Measurements from ENCODE around the gene TMEM168. TPM values are rescaled to one million over a fixed set of nuclear protein-coding genes. Genes with fewer than 3 reads are reported as not detected.

The TMEM168 gene
- total and polyA plus RNA-seq, 2 of the 13 experiments (the other 11 are each of a cell fraction or from before 2014, with no cell fraction given), result 8.7 to 15.7 TPM

DNA sequence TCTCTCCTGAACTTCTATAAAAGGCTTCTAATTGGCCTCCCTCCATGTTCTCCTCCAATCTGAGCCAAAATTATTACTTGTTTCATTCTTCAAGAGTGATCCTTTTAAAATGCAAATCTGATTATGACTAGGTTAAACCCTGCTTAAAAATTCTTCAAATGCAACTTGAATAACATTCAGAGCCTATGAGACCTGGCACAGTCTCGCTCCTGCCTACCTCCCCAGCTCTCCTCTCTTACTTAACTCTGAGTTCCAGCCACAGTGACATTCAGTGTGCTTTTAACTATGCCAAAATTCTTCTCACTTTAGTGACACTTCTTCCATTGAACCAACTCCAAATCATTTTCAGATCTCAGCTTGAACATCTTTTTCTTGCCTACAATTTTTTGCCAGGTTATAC is 68.8 kb downstream of the TMEM168 start:
- Histone ChIP-seq H3K27me3 (ENCODE audit: control insufficient read depth in 1 of 2, insufficient read depth in 2 of 2, low read length in 2 of 2) (no peaks in the 10 kb centered on the region), H3K9me3 (ENCODE audit: low read length) (no peaks in the 10 kb centered on the region), H3K36me3 (replicated peaks in 1 of 2; ENCODE audit: control insufficient read depth in 1 of 2, insufficient read depth in 2 of 2, low read length in 2 of 2) (no peaks in the 10 kb centered on the region), H2AFZ (ENCODE audit: low read length) (no peak overlapping the region), H3K9ac (ENCODE audit: insufficient read depth, low read depth, low read length) (no peak overlapping the region), H3K4me3 (replicated peaks in 1 of 3; ENCODE audit: insufficient read depth in 1 of 3, low read depth in 2 of 3, low read length in 3 of 3) (no peak overlapping the region), H4K20me1 (ENCODE audit: insufficient read depth, low read length) (no peaks in the 10 kb centered on the region), H3K4me1 (ENCODE audit: insufficient read depth, low read length) (no peaks in the 10 kb centered on the region), H3K27ac (ENCODE audit: extremely low read length, insufficient read depth, low read length) (no peak overlapping the region), H3K79me2 (ENCODE audit: insufficient read depth, low read length) (no peaks in the 10 kb centered on the region), H3K4me2 (ENCODE audit: low read depth, low read length) (no peak overlapping the region)
- intact Hi-C loops (cut with micrococcal nuclease; ENCODE audit: unreplicated experiment), result no loop called here
- BruUV-seq (replicated peaks), result no TSS peak
- DNase-seq (ENCODE audit: low spot score), result no peak
- no peak for TF ChIP-seq ZNF230 (CRISPR knock-in tag; IDR thresholded peaks at IDR 0.05)
- no peak for TF ChIP-seq HNF4G (IDR thresholded peaks at IDR 0.05; ENCODE audit: borderline replicate concordance, low read depth, low read length)
- TF ChIP-seq HNF4G (CRISPR knock-in tag; IDR thresholded peaks at IDR 0.05; ENCODE audit: borderline replicate concordance, low read depth), result no peak
- no peak for TF ChIP-seq ZNF224 (CRISPR knock-in tag; IDR thresholded peaks at IDR 0.05)
- no peak for TF ChIP-seq ZMYM2 (CRISPR knock-in tag; IDR thresholded peaks at IDR 0.05)
- no peak for TF ChIP-seq SCMH1 (CRISPR knock-in tag; IDR thresholded peaks at IDR 0.05; ENCODE audit: borderline replicate concordance)
- TF ChIP-seq, protein P1, sequence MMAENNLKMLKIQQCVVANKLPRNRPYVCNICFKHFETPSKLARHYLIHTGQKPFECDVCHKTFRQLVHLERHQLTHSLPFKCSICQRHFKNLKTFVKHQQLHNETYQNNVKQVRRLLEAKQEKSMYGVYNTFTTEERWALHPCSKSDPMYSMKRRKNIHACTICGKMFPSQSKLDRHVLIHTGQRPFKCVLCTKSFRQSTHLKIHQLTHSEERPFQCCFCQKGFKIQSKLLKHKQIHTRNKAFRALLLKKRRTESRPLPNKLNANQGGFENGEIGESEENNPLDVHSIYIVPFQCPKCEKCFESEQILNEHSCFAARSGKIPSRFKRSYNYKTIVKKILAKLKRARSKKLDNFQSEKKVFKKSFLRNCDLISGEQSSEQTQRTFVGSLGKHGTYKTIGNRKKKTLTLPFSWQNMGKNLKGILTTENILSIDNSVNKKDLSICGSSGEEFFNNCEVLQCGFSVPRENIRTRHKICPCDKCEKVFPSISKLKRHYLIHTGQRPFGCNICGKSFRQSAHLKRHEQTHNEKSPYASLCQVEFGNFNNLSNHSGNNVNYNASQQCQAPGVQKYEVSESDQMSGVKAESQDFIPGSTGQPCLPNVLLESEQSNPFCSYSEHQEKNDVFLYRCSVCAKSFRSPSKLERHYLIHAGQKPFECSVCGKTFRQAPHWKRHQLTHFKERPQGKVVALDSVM (CRISPR knock-in tag; IDR thresholded peaks at IDR 0.05), result no peak
- TF ChIP-seq ZNF850 (CRISPR knock-in tag; conservative IDR thresholded peaks at IDR 0.05), result no peak
- TF ChIP-seq ZFP1 (CRISPR knock-in tag; IDR thresholded peaks at IDR 0.05), result no peak
- TF ChIP-seq ZNF607 (CRISPR knock-in tag; IDR thresholded peaks at IDR 0.05; ENCODE audit: borderline replicate concordance), result no peak
- no peak for TF ChIP-seq ZFYVE20 (CRISPR knock-in tag; IDR thresholded peaks at IDR 0.05; ENCODE audit: borderline replicate concordance, low read depth)
- no peak for TF ChIP-seq ZNF512B (CRISPR knock-in tag; IDR thresholded peaks at IDR 0.05; ENCODE audit: borderline replicate concordance)
- TF ChIP-seq FOXK2 (IDR thresholded peaks at IDR 0.05), result no peak
- no peak for TF ChIP-seq HMGA1 (CRISPR knock-in tag; conservative IDR thresholded peaks at IDR 0.05)
- no peak for TF ChIP-seq SIN3A (IDR thresholded peaks at IDR 0.05; ENCODE audit: borderline replicate concordance, low read depth, low read length)
- TF ChIP-seq ZNF260 (CRISPR knock-in tag; IDR thresholded peaks at IDR 0.05; ENCODE audit: borderline replicate concordance, low read depth), result no peak
- no peak for TF ChIP-seq DR1 (CRISPR knock-in tag; IDR thresholded peaks at IDR 0.05)
- TF ChIP-seq ZNF841 (CRISPR knock-in tag; IDR thresholded peaks at IDR 0.05; ENCODE audit: borderline replicate concordance), result no peak
- TF ChIP-seq, protein P2, sequence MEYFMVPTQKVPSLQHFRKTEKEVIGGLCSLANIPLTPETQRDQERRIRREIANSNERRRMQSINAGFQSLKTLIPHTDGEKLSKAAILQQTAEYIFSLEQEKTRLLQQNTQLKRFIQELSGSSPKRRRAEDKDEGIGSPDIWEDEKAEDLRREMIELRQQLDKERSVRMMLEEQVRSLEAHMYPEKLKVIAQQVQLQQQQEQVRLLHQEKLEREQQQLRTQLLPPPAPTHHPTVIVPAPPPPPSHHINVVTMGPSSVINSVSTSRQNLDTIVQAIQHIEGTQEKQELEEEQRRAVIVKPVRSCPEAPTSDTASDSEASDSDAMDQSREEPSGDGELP (IDR thresholded peaks at IDR 0.05; ENCODE audit: borderline replicate concordance, low read depth), result no peak
- no peak for TF ChIP-seq SSRP1 (CRISPR knock-in tag; IDR thresholded peaks at IDR 0.05)
- POLR2A ChIA-PET, result no interaction called here
- in situ Hi-C loops (cut with HindIII; ENCODE audit: extremely low pct_ligation_motif_present, low pct_unique_long_range_greater_than_20kb), result no loop called here
- no peak for ATAC-seq
- CTCF ChIA-PET (ENCODE audit: low intra/inter-chr PET ratio, low total read pairs), result no interaction called here
- 4% methylated on average over 1 of the region's 1 CpG for WGBS (ENCODE audit: low lambda C conversion rate)
- no peak for FAIRE-seq
